Activated naive CD4-positive, alpha-beta T cell treated with anti-CD3 and anti-CD28 coated beads for 36 hours (primary cell): Measurements from ENCODE around the gene CSNK1G2. TPM values are rescaled to one million over a fixed set of nuclear protein-coding genes. Genes with fewer than 3 reads are reported as not detected.

ENCODE experiments used
- CTCF ChIA-PET: fragments of 350-600 bp; sonication (Branson Sonifier 250); formaldehyde crosslinking; loops from one replicate; lab custom pipeline; 2021; ENCODE audit warnings: antibody characterized with exemption; lab: Charles Lee
- DNase-seq: peaks from one replicate; pipeline ENCODE4 v3.0.0-alpha.2; 2020
- H3K27ac Mint-ChIP-seq: one replicate; pipeline ENCODE4 v1.8.0; 2021; ENCODE audit warnings: mild to moderate bottlenecking, mixed read lengths
- H3K27me3 Mint-ChIP-seq: one replicate; pipeline ENCODE4 v1.8.0; 2021; ENCODE audit warnings: low read depth, mixed read lengths
- H3K36me3 Mint-ChIP-seq: one replicate; pipeline ENCODE4 v1.8.0; 2021; ENCODE audit warnings: low read depth, mixed read lengths
- H3K4me1 Mint-ChIP-seq: one replicate; pipeline ENCODE4 v1.8.0; 2021; ENCODE audit warnings: low read depth, mixed read lengths
- H3K4me3 Mint-ChIP-seq: one replicate; pipeline ENCODE4 v1.8.0; 2021; ENCODE audit warnings: mild to moderate bottlenecking, moderate library complexity, mixed read lengths
- H3K9me3 Mint-ChIP-seq: one replicate; pipeline ENCODE4 v1.8.0; 2021; ENCODE audit warnings: mixed read lengths
- intact Hi-C: fragments of 100-400 bp; cut with micrococcal nuclease; formaldehyde crosslinking; loops from one replicate; pipeline ENCODE4 v1.15.1; 2023
- total RNA-seq, 2 experiments: library from RNA; stranded (reverse); gene quantifications; one replicate each; pipeline ENCODE4 v1.2.3, GENCODE V29; 2021

CSNK1G2 gene
- total RNA-seq, 2 experiments from 2014 or later: 50.6 to 51.0 TPM

DNA sequence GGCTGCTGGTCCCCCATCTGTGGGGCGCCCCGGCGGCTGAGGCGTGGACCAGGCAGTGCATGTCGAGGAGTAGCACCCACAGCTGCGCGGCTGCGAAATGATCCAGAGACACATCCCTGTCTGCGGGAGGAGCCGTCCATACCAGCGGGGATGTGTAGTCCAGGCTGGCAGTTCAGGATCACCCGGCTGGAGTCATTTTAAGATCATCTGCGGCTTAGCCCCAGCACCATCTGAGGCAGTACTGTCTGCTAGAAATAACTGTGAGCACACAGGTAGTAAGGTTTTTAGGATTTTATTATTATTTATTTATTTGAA, 32.7 kb upstream of the CSNK1G2 start:
- H3K36me3 Mint-ChIP-seq: peaks cover 1% of the 10 kb centered on the region
- no peak overlapping the region for H3K27ac Mint-ChIP-seq
- intact Hi-C loops: loop anchor here (5.0 kb wide), 1 partner anchor 109 kb away; the partner anchor contains the start of gene BTBD2
- H3K4me1 Mint-ChIP-seq: peaks cover 40% of the 10 kb centered on the region
- CTCF ChIA-PET: interaction anchor here (0.9 kb wide), 1 partner anchor 21 kb away, joined by 3 read pairs; no protein-coding TSS in a partner anchor
- no peaks in the 10 kb centered on the region for H3K27me3 Mint-ChIP-seq
- no peak overlapping the region for H3K4me3 Mint-ChIP-seq
- no peak for DNase-seq
- H3K9me3 Mint-ChIP-seq: no peaks in the 10 kb centered on the region

DNA sequence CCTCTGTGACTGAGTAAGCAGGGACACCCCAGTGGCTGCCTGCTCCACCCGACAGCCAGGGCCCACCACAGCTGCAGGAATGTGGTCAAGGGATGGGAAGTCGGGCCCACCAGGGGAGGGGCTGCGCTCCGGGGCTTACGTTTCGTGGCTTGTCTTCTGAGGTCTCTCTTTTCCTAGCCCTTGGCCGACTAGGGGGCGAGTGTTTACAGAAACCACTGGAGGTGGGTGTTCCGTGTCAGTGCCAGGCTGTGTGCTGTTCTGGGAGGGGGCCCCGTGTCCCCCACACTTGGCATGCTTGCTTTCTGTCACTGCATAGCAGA, 31.3 kb upstream of the CSNK1G2 start:
- CTCF ChIA-PET: no interaction called here
- Mint-ChIP-seq H3K4me3 (no peak overlapping the region), H3K27me3 (no peaks in the 10 kb centered on the region), H3K36me3 (peaks cover 1% of the 10 kb centered on the region), H3K4me1 (peaks cover 26% of the 10 kb centered on the region), H3K27ac (no peak overlapping the region), H3K9me3 (no peaks in the 10 kb centered on the region)
- intact Hi-C loops: loop anchor here (5.0 kb wide), 1 partner anchor 108 kb away; the partner anchor contains the start of gene BTBD2
- no peak for DNase-seq

DNA sequence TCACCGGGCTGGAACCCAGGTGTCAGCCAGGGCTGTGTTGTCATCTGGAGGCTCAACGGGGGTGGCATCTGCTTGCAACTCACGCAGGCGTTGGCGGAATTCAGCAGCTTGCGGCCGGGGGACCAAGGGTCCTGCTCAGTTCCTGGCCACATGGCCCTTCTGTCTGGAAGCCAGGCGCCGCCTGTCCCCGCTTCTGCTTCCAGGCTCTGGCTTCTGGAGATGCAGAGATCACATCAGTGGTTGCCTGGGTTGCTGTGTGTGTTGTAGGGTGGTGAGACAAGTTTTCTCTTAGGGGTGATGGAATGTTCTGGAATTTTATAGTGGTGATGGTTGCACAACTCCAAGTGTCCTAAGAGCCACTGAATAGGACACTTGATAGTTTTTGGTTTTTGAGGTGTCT, 30.8 kb upstream of the CSNK1G2 start:
- intact Hi-C loops: no loop called here
- H3K27ac Mint-ChIP-seq: no peak overlapping the region
- H3K36me3 Mint-ChIP-seq: peaks cover 1% of the 10 kb centered on the region
- DNase-seq: no peak
- no peaks in the 10 kb centered on the region for H3K27me3 Mint-ChIP-seq
- CTCF ChIA-PET: no interaction called here
- no peaks in the 10 kb centered on the region for H3K9me3 Mint-ChIP-seq
- H3K4me1 Mint-ChIP-seq: peaks cover 23% of the 10 kb centered on the region
- no peak overlapping the region for H3K4me3 Mint-ChIP-seq

DNA sequence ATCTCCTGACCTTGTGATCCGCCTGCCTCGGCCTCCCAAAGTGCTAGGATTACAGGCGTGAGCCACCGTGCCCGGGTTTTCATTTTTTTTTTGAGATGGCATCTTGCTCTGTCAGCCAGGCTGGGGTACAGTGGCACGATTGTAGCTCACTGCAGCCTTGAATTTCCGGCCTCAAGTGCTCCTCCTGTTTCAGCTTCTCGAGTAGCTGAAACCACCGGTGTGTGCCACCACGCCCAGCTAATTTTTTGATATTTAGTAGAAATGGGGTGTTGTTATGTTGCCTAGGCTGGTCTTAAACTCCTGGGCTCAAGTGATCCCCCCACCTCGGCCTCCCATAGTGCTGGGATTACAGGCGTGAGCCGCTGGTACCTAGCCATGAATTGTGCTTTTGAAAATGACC, 29.9 kb upstream of the CSNK1G2 start:
- CTCF ChIA-PET: no interaction called here
- Mint-ChIP-seq H3K4me3 (no peak overlapping the region), H3K4me1 (peaks cover 17% of the 10 kb centered on the region), H3K36me3 (no peaks in the 10 kb centered on the region), H3K27ac (no peak overlapping the region), H3K27me3 (no peaks in the 10 kb centered on the region), H3K9me3 (no peaks in the 10 kb centered on the region)
- intact Hi-C loops: no loop called here
- no peak for DNase-seq

DNA sequence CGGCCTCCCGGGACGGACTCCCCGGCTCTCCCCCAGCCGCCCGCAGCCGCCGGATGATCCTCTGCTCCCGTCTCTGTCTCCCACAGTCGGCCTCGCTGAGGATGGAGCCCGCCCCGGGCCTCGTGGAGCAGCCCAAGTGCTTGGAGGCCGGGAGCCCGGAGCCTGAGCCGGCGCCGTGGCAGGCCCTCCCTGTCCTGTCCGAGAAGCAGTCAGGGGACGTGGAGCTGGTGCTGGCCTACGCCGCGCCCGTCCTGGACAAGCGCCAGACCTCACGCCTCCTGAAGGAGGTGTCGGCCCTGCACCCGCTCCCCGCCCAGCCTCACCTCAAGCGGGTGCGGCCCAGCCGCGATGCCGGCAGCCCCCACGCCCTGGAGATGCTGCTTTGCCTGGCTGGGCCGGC, 29.0 kb upstream of the CSNK1G2 start:
- CTCF ChIA-PET: no interaction called here
- DNase-seq: no peak
- H3K4me3 Mint-ChIP-seq: no peak overlapping the region

DNA sequence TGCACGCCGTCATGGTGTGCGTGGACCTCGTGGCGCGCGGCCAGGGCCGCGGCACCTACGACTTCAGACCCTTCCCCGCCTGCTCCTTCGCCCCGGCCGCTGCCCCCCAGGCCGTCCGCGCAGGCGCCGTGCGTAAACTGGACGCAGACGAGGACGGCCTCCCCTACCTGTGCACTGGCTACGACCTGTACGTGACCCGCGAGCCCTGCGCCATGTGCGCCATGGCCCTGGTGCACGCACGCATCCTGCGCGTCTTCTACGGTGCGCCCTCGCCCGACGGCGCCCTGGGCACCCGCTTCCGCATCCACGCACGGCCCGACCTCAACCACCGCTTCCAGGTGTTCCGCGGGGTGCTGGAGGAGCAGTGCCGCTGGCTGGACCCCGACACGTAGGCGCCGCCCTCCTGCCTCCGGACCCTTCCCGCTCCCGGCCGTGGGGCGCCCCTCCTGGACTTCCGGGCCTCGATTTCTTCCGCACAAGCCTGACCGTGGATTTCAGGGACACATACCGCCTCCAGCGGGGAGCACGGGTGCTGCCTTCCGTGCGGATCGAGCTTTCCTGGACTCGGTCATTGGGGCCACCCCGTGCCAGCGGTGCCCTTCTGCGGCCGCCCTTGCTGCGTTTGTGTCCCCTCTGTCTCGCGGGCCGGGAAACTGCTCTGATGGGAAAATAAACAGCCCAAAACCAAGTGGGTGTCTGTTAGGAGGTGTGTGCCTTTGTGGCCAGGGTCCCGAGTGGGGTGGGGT, 28.0 kb upstream of the CSNK1G2 start:
- H3K27me3 Mint-ChIP-seq: no peaks in the 10 kb centered on the region
- H3K27ac Mint-ChIP-seq: no peak overlapping the region
- CTCF ChIA-PET: no interaction called here
- DNase-seq: no peak
- H3K4me1 Mint-ChIP-seq: peaks cover 17% of the 10 kb centered on the region
- H3K36me3 Mint-ChIP-seq: no peaks in the 10 kb centered on the region
- H3K4me3 Mint-ChIP-seq: no peak overlapping the region
- intact Hi-C loops: no loop called here
- no peaks in the 10 kb centered on the region for H3K9me3 Mint-ChIP-seq

More for the DNA sequence above, 29.0 kb upstream of the CSNK1G2 start:
- peaks cover 17% of the 10 kb centered on the region for H3K4me1 Mint-ChIP-seq
- no peaks in the 10 kb centered on the region for H3K9me3 Mint-ChIP-seq
- no peaks in the 10 kb centered on the region for H3K36me3 Mint-ChIP-seq
- no peak overlapping the region for H3K27ac Mint-ChIP-seq
- H3K27me3 Mint-ChIP-seq: no peaks in the 10 kb centered on the region
- intact Hi-C loops: no loop called here

DNA sequence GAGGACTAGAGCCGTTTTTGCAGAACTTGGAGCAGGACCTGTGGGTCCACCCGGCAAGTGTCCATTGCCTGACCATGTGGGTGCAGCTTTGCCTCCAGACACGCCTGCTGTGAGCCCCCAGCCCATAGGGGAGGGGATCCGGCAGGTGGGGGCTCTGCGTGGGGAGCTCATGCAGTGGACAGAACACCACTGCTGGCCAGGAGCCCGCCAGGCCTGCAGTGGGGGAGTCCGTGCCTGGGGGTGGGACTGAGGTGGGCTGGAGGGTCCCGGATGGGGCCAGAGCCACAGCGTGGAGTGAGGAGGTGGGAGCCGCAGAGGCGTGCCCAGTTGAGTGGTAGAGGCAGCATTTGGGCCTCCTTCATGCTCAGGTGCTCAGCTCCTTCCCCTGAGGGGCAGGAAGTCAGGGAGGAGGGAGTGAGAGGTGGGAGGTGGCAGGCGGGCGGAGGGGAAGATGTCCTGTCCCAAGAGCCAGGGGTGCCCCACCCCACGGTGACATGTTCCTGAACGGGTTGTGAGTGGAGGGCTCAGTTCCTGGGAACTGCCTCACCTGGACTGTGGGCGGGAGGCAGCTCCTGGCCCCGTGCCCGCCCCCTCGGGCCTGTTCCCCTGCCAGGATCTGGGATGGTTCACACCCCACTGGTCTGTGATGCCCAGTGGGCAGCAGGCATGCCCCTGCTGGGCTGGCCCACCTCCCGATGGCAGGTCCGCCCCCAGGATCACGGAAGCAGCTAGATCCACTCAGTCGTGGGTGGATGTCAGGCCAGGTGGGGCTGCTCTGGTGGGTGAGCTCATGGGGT, 27.0 kb upstream of the CSNK1G2 start:
- no peak overlapping the region for H3K4me3 Mint-ChIP-seq
- H3K9me3 Mint-ChIP-seq: no peaks in the 10 kb centered on the region
- H3K36me3 Mint-ChIP-seq: peaks cover 3% of the 10 kb centered on the region
- H3K27me3 Mint-ChIP-seq: no peaks in the 10 kb centered on the region
- intact Hi-C loops: no loop called here
- H3K4me1 Mint-ChIP-seq: peaks cover 13% of the 10 kb centered on the region
- CTCF ChIA-PET: interaction anchor here (0.6 kb wide), 1 partner anchor 119 kb away, joined by 3 read pairs; no protein-coding TSS in a partner anchor
- no peak overlapping the region for H3K27ac Mint-ChIP-seq
- no peak for DNase-seq

DNA sequence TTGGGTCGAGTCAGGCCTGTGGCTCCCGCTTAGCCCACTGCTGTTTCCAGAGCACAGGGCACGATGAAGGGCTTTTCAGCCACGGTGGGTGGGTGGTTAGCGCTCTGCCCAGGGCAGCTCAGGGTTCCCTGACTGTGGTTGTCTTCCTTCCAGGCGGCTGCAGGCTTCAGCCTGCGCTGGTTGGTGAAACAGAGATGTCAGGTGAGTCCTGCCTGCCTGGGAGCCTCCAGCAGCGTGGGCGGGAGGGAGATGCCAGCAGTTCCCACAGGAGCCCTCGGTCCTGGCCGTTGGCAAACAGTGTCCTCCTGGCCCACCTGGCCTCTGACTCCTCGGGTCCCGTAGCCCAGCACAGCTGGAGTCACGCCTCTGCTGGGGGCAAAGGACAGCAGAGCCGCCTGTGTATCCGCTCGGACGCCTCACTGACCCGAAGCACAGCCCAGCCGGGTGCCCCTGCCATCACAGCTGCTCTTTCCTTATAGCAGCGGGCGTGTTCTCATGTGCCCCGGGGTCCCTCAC, 26.1 kb upstream of the CSNK1G2 start:
- H3K27ac Mint-ChIP-seq: no peak overlapping the region
- no peaks in the 10 kb centered on the region for H3K9me3 Mint-ChIP-seq
- H3K4me3 Mint-ChIP-seq: no peak overlapping the region
- intact Hi-C loops: no loop called here
- peaks cover 4% of the 10 kb centered on the region for H3K4me1 Mint-ChIP-seq
- no peak for DNase-seq
- no peaks in the 10 kb centered on the region for H3K27me3 Mint-ChIP-seq
- H3K36me3 Mint-ChIP-seq: peaks cover 3% of the 10 kb centered on the region
- CTCF ChIA-PET: no interaction called here

DNA sequence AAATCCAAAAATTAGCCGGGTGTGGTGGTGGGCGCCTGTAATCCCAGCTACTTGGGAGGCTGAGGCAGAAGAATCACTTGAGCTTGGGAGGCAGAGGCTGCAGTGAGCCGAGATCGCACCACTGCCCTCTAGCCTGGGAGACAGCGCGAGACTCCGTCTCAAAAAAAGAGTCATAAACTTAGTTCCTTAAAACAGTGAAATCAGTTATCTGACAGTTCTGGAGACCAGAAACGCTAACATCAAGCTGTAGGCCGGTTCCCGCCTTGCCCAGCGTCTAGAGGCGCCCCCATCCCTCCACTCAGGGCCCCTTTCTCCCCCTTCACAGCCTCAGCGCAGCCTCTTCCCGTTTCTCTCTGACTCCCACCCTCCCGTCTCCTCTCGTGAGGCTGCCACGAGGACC, 23.8 kb upstream of the CSNK1G2 start:
- Mint-ChIP-seq H3K9me3 (no peaks in the 10 kb centered on the region), H3K4me1 (no peaks in the 10 kb centered on the region), H3K27ac (no peak overlapping the region), H3K27me3 (no peaks in the 10 kb centered on the region), H3K36me3 (peaks cover 3% of the 10 kb centered on the region), H3K4me3 (no peak overlapping the region)
- intact Hi-C loops: no loop called here
- CTCF ChIA-PET: no interaction called here
- no peak for DNase-seq

DNA sequence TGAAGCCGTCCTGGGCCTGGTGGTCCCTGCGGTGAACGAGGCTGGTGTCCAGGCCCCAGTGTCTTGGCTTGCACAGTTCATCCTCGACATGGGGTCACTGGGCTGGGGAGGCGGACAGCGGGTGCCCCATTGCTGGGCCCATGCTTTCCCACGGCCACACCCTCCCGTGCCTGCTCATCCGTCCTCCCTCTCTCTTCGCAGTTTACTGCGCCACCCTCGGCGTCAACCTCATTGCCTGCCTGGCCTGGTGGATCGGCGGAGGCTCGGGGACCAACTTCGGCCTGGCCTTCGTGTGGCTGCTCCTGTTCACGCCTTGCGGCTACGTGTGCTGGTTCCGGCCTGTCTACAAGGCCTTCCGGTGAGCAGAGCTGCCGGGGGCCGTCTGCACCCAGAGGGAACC, 23.0 kb upstream of the CSNK1G2 start:
- Mint-ChIP-seq H3K9me3 (no peaks in the 10 kb centered on the region), H3K27me3 (no peaks in the 10 kb centered on the region), H3K36me3 (peaks cover 5% of the 10 kb centered on the region), H3K27ac (no peak overlapping the region), H3K4me1 (peaks cover under 1% of the 10 kb centered on the region), H3K4me3 (no peak overlapping the region)
- DNase-seq: no peak
- CTCF ChIA-PET: no interaction called here
- intact Hi-C loops: no loop called here

DNA sequence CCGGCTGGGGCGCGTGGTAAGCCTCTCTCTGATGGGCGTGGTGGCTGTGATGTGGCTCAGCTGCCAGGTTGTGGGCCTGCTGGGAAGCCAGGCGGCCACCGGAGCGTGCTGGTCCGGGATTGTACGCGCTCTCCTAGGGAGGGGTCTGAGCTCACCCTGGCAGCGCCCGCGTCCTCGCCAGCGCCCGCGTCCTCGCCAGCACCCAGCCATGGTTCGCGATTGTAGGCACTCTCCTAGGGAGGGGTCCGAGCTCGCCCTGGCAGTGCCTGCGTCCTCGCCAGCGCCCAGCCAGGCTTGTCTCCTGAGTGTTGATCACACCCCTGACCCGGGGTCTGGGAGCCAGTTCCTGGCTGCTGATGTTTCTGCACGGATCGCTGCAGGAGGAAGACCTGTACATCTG, 22.0 kb upstream of the CSNK1G2 start:
- CTCF ChIA-PET: no interaction called here
- Mint-ChIP-seq H3K4me1 (peaks cover 5% of the 10 kb centered on the region), H3K27me3 (no peaks in the 10 kb centered on the region), H3K36me3 (peaks cover 5% of the 10 kb centered on the region), H3K4me3 (no peak overlapping the region), H3K9me3 (no peaks in the 10 kb centered on the region), H3K27ac (no peak overlapping the region)
- DNase-seq: no peak
- intact Hi-C loops: no loop called here

DNA sequence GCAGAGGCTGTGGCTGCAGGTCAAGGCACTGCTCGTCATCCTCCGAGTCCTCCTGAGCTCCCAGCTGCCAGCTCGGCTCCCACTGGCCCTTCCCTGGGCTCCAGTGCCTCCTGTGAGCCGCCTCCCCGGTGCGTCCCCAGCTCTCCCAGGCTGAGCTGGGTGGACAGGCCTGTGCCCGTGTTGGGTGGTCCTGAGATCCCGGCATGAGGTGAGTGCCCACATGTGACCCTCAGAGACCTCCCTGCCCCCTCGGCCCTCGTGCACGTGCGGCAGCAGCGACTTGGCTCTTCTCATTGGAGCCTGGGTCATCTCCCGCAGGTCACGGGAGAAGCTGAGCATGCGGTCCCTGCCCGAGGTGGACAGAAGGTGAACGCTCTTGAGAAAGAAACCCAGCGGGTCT, 20.3 kb upstream of the CSNK1G2 start:
- intact Hi-C loops: no loop called here
- DNase-seq: no peak
- H3K36me3 Mint-ChIP-seq: peaks cover 5% of the 10 kb centered on the region

DNA sequence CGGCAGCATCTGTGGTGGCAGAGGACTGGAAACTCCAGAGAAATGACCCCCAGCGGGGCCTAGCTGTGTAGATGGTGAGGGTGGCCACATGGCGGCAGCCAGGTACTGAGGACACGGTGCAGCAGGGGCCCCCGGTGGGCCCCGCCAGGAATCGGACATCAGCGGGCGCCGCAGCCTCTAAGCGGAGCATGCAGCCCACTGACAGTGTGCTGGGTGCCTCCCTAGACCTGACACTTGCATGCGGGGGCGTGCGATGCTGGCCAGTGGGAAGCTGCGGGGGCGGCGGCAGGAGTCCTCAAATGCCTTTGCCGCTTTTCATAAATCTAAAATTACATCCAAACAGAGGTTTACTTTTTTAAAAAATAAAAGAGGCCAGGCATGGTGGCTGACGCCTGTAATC, 19.6 kb upstream of the CSNK1G2 start:
- intact Hi-C loops: no loop called here
- Mint-ChIP-seq H3K4me3 (no peak overlapping the region), H3K4me1 (peaks cover 5% of the 10 kb centered on the region), H3K9me3 (no peaks in the 10 kb centered on the region), H3K36me3 (peaks cover 5% of the 10 kb centered on the region), H3K27ac (no peak overlapping the region), H3K27me3 (no peaks in the 10 kb centered on the region)
- CTCF ChIA-PET: no interaction called here
- DNase-seq: no peak

More for the DNA sequence above, 20.3 kb upstream of the CSNK1G2 start:
- no peak overlapping the region for H3K27ac Mint-ChIP-seq
- H3K9me3 Mint-ChIP-seq: no peaks in the 10 kb centered on the region
- peaks cover 5% of the 10 kb centered on the region for H3K4me1 Mint-ChIP-seq
- CTCF ChIA-PET: interaction anchor here (1.5 kb wide), 1 partner anchor 9 kb away, joined by 6 read pairs; no protein-coding TSS in a partner anchor
- H3K27me3 Mint-ChIP-seq: no peaks in the 10 kb centered on the region
- H3K4me3 Mint-ChIP-seq: no peak overlapping the region
